CD14-positive monocyte (primary cell): ENCODE data around the gene INAFM1. TPM values are rescaled to one million over a fixed set of nuclear protein-coding genes. Genes with fewer than 3 reads are reported as not detected.

Source experiments
- DNase-seq, 3 donors: peaks; one replicate each; pipeline ENCODE4 v3.0.0-alpha.2; 2011 to 2022
- H2AFZ ChIP-seq: 2 replicates; pipeline ENCODE4 v1.6.0; 2012; ENCODE audit warnings: mild to moderate bottlenecking, low read depth, low read length, inconsistent platforms; ENCODE audit not compliant: insufficient read depth, poor library complexity, severe bottlenecking
- H3K27ac ChIP-seq, 2 donors: 1 replicate in 1 of 2; 2 replicates in 1 of 2; pipeline ENCODE4 v1.5.1; 2012 to 2013; ENCODE audit warnings: low read length in 2 of 2, control low read depth in 1 of 2, inconsistent platforms in 1 of 2, low read depth in 1 of 2, mild to moderate bottlenecking in 1 of 2
- H3K27me3 ChIP-seq, 2 donors: one replicate each; pipeline versions ENCODE4 v1.6.0 to v1.6.1; 2011 to 2013; ENCODE audit warnings: low read length in 2 of 2; ENCODE audit not compliant: control insufficient read depth in 2 of 2, insufficient read depth in 2 of 2
- H3K36me3 ChIP-seq, 2 donors: replicated peaks in 1 of 2; 1 replicate in 1 of 2; 2 replicates in 1 of 2; pipeline versions ENCODE4 v1.5.1 to v1.6.1; 2012 to 2013; ENCODE audit warnings: low read length in 2 of 2, control low read depth in 1 of 2, inconsistent platforms in 1 of 2, mild to moderate bottlenecking in 1 of 2; ENCODE audit not compliant: insufficient read depth in 2 of 2, control insufficient read depth in 1 of 2
- H3K4me1 ChIP-seq, 2 donors: 1 replicate in 1 of 2; 2 replicates in 1 of 2; pipeline versions ENCODE4 v1.5.1 to v1.6.1; 2012 to 2013; ENCODE audit warnings: low read length in 2 of 2, control low read depth in 1 of 2, inconsistent platforms in 1 of 2, mild to moderate bottlenecking in 1 of 2, moderate library complexity in 1 of 2; ENCODE audit not compliant: insufficient read depth in 2 of 2, control insufficient read depth in 1 of 2
- H3K4me2 ChIP-seq: replicated peaks from 2 replicates; pipeline ENCODE3; 2012; ENCODE audit warnings: low read length, moderate library complexity, mild to moderate bottlenecking; ENCODE audit not compliant: poor library complexity, severe bottlenecking; ENCODE audit errors: extremely low read depth
- H3K4me3 ChIP-seq, 3 experiments: fragments of 200-600 bp in 1 of 3; sonication (generic) in 1 of 3; replicated peaks in 1 of 3; 1 replicate in 2 of 3; 2 replicates in 1 of 3; pipeline ENCODE4 v1.5.1; 2011 to 2013; ENCODE audit warnings: low read length in 3 of 3, mild to moderate bottlenecking in 3 of 3, control low read depth in 2 of 3, low read depth in 2 of 3, inconsistent platforms in 1 of 3, moderate library complexity in 1 of 3
- H3K79me2 ChIP-seq: 2 replicates; pipeline ENCODE4 v1.6.0; 2012; ENCODE audit warnings: mild to moderate bottlenecking, control low read depth, inconsistent platforms, low read length, moderate library complexity; ENCODE audit not compliant: insufficient read depth
- H3K9ac ChIP-seq: 2 replicates; pipeline ENCODE4 v1.6.0; 2017; ENCODE audit warnings: low read length, mild to moderate bottlenecking; ENCODE audit not compliant: insufficient read depth, poor library complexity, severe bottlenecking
- H3K9me3 ChIP-seq, 2 donors: replicated peaks in 1 of 2; 1 replicate in 1 of 2; 2 replicates in 1 of 2; pipeline versions ENCODE4 v1.5.1 to v1.6.1; 2012 to 2013; ENCODE audit warnings: low read length in 2 of 2, control low read depth in 1 of 2; ENCODE audit not compliant: control insufficient read depth in 1 of 2, insufficient read depth in 1 of 2
- H4K20me1 ChIP-seq: 2 replicates; pipeline ENCODE4 v1.6.0; 2012; ENCODE audit warnings: mild to moderate bottlenecking, low read length, control low read depth, moderate library complexity; ENCODE audit not compliant: insufficient read depth
- H3K27ac Mint-ChIP-seq, 7 donors: one replicate each; pipeline ENCODE4 v1.8.0; 2020; ENCODE audit warnings: mild to moderate bottlenecking in 7 of 7, mixed read lengths in 7 of 7, moderate library complexity in 6 of 7, inconsistent platforms in 2 of 7
- H3K27me3 Mint-ChIP-seq, 3 donors: one replicate each; pipeline ENCODE4 v1.8.0; 2021 to 2022; ENCODE audit warnings: low read depth in 3 of 3, mild to moderate bottlenecking in 3 of 3, mixed read lengths in 3 of 3, moderate library complexity in 3 of 3, inconsistent platforms in 1 of 3
- H3K36me3 Mint-ChIP-seq, 2 donors: one replicate each; pipeline ENCODE4 v1.8.0; 2020; ENCODE audit warnings: mixed read lengths in 2 of 2, inconsistent platforms in 1 of 2, mild to moderate bottlenecking in 1 of 2
- H3K4me1 Mint-ChIP-seq: one replicate; pipeline ENCODE4 v1.8.0; 2020; ENCODE audit warnings: mild to moderate bottlenecking, mixed read lengths
- H3K4me3 Mint-ChIP-seq, 2 donors: one replicate each; pipeline ENCODE4 v1.8.0; 2020; ENCODE audit warnings: mild to moderate bottlenecking in 2 of 2, mixed read lengths in 2 of 2, moderate library complexity in 1 of 2
- H3K9me3 Mint-ChIP-seq, 7 donors: one replicate each; pipeline ENCODE4 v1.8.0; 2020 to 2022; ENCODE audit warnings: mixed read lengths in 7 of 7, mild to moderate bottlenecking in 6 of 7, moderate library complexity in 6 of 7, inconsistent platforms in 2 of 7
- WGBS: methylation state at CpG from one replicate; pipeline ENCODE4 v1.1.5; 2013; ENCODE audit warnings: missing lambda C conversion rate; ENCODE audit not compliant: insufficient coverage; 5-methylcytosine and 5-hydroxymethylcytosine counted together
- intact Hi-C, 2 donors: fragments of 100-400 bp; cut with micrococcal nuclease; formaldehyde crosslinking; loops; one replicate each; pipeline versions ENCODE4 v1.15.0 to v1.15.1; 2023
- polyA plus RNA-seq, 3 donors: library from polyadenylated mRNA; depleted of rRNA in 1 of 3; unstranded in 2 of 3; stranded (reverse) in 1 of 3; fragments of 300-500 nt in 2 of 3; fragments of >200 nt in 1 of 3; fragmentation: Illumina TruSeq in 2 of 3; gene quantifications; 1 replicate in 2 of 3; 2 replicates in 1 of 3; pipeline ENCODE4 v1.2.3, GENCODE V29; 2012 to 2021
- TF ChIP-seq, protein P1 (sequence below): fragments of 200-600 bp; IDR thresholded peaks from one replicate; pipeline ENCODE4 v1.8.0; 2022; ENCODE audit warnings: antibody characterized with exemption, mild to moderate bottlenecking

INAFM1 gene
- polyA plus RNA-seq, 3 donors: 6.2 to 7.3 (median 6.5) TPM

DNA sequence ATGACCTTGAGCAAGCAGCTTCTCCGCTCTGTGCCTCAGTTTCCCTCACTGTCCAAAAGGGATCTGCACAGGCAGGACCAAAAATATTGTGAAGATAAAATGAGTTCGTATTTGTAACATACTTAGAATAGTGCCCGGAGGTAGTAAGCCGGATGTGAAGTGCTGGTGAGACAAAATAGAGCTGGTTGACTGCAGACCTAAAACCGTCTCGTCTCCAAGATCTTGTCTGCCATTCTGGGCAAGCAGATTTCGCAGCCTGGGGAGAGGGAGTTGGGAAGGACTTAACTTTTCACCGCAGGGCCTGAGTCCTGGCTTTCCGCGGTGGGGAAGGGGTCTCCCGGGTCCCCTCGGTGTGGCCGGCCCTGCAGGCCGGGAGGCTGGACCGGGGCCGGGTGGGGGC is 35.5 kb upstream of the INAFM1 start:
- Mint-ChIP-seq H3K9me3 (peaks cover 0 to 25% (median 7%) of the 10 kb centered on the region in 7 donors), H3K27ac (peak overlapping the region in 3 of 7 donors; percentile 1 to 66 (median 57)), H3K4me3 (peak overlapping the region in 1 of 2 donors; percentile 89), H3K36me3 (peaks cover 3 to 8% of the 10 kb centered on the region in 2 donors), H3K4me1 (peaks cover 18% of the 10 kb centered on the region), H3K27me3 (peaks cover 43 to 54% (median 48%) of the 10 kb centered on the region in 3 donors)
- H3K4me1 ChIP-seq: peaks cover 30 to 38% of the 10 kb centered on the region in 2 donors
- H3K27ac ChIP-seq: no peak overlapping the region
- DNase-seq: no peak
- H2AFZ ChIP-seq: no peak overlapping the region
- H3K9ac ChIP-seq: no peak overlapping the region
- no peaks in the 10 kb centered on the region for H3K36me3 ChIP-seq
- H3K27me3 ChIP-seq: peaks cover 31 to 70% of the 10 kb centered on the region in 2 donors
- intact Hi-C loops: no loop called here
- no peak overlapping the region for H3K4me3 ChIP-seq
- H3K9me3 ChIP-seq: peaks cover 3 to 25% of the 10 kb centered on the region in 2 donors
- TF ChIP-seq, protein P1, sequence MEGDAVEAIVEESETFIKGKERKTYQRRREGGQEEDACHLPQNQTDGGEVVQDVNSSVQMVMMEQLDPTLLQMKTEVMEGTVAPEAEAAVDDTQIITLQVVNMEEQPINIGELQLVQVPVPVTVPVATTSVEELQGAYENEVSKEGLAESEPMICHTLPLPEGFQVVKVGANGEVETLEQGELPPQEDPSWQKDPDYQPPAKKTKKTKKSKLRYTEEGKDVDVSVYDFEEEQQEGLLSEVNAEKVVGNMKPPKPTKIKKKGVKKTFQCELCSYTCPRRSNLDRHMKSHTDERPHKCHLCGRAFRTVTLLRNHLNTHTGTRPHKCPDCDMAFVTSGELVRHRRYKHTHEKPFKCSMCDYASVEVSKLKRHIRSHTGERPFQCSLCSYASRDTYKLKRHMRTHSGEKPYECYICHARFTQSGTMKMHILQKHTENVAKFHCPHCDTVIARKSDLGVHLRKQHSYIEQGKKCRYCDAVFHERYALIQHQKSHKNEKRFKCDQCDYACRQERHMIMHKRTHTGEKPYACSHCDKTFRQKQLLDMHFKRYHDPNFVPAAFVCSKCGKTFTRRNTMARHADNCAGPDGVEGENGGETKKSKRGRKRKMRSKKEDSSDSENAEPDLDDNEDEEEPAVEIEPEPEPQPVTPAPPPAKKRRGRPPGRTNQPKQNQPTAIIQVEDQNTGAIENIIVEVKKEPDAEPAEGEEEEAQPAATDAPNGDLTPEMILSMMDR: no peak
- H3K4me2 ChIP-seq: no peak overlapping the region
- no peaks in the 10 kb centered on the region for H4K20me1 ChIP-seq
- H3K79me2 ChIP-seq: no peaks in the 10 kb centered on the region
- WGBS: 6% methylated on average over 15 of the region's 16 CpGs

DNA sequence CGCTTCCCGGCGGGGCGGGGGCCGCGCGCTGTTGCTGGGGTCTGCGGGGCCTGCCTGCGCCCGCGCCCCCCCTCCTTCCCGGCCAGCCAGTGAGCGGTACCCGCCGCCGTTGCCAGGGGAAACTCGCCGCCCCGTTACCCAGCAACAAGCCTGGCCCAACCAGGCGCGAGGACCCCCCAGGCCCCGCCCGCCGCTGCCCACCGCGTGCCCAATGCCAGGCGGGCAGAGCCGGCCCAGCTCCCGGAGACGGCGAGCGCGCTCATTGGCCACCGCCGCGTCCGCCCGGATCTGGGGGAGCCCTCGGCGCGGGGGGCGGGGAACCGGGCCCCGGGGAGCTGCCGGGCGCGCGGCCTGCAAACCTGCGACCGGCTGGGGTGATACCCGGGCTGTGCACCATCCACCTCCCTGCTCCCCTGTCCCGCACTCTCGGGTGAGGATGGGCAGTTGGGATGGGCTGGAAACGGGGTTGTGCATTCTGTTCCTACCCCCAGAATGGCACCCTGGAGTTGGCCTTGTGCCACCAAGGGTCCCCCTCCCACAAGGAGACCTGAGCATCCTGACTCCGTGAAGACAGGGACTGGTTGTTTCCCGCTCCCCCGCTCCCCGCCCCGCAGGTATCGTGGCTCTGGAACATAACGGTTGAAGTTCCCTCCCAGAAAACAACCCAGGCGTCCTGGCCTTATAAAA is 34.9 kb upstream of the INAFM1 start:
- no peak overlapping the region for H3K4me3 ChIP-seq
- H3K27me3 Mint-ChIP-seq: peaks cover 41 to 50% (median 45%) of the 10 kb centered on the region in 3 donors
- peaks cover 3 to 25% of the 10 kb centered on the region in 2 donors for H3K9me3 ChIP-seq
- peaks cover 36 to 44% of the 10 kb centered on the region in 2 donors for H3K4me1 ChIP-seq
- no peaks in the 10 kb centered on the region for H4K20me1 ChIP-seq
- no peak for DNase-seq
- no peak overlapping the region for H2AFZ ChIP-seq
- peaks cover 0 to 25% (median 7%) of the 10 kb centered on the region in 7 donors for H3K9me3 Mint-ChIP-seq
- no peak overlapping the region for H3K9ac ChIP-seq
- H3K27ac Mint-ChIP-seq: peak overlapping the region in 1 of 7 donors; percentile 44
- H3K27me3 ChIP-seq: peaks cover 31 to 70% of the 10 kb centered on the region in 2 donors
- H3K4me1 Mint-ChIP-seq: peaks cover 23% of the 10 kb centered on the region
- no peaks in the 10 kb centered on the region for H3K36me3 ChIP-seq
- TF ChIP-seq, protein P1: no peak
- peaks cover 3 to 8% of the 10 kb centered on the region in 2 donors for H3K36me3 Mint-ChIP-seq
- intact Hi-C loops: loop anchor here in 1 of 2 donors (2.0 kb wide), 1 partner anchor 13 kb away; no protein-coding TSS in a partner anchor
- WGBS: under 1% methylated on average over 50 of the region's 62 CpGs
- peak overlapping the region in 1 of 2 donors; percentile 80 for H3K4me3 Mint-ChIP-seq
- no peak overlapping the region for H3K4me2 ChIP-seq
- H3K27ac ChIP-seq: no peak overlapping the region
- no peaks in the 10 kb centered on the region for H3K79me2 ChIP-seq
